Measurements from ENCODE around the gene DAND5.

The DAND5 gene

GRCh38 chr19:12969292-12969988 is at the start of gene DAND5:
TSS of gene DAND5 (plus strand) at chr19:12969576. CDS start at chr19:12969661, 85 bp downstream.
- DNase-seq (ENCODE audit: low read depth) = peak; percentile 21

- DNase-seq (ENCODE audit: low read depth) = no peak
These were observed 48.3 kb upstream of the DAND5 start for GRCh38 chr19:12921047-12921446.

GRCh38 chr19:12922959-12923358 is 46.4 kb upstream of the DAND5 start:
- DNase-seq (ENCODE audit: low read depth) = no peak

- no peak for DNase-seq (ENCODE audit: low read depth)
These were observed 44.6 kb upstream of the DAND5 start for GRCh38 chr19:12924621-12925310.

GRCh38 chr19:12930002-12930645 is 39.3 kb upstream of the DAND5 start:
- DNase-seq (ENCODE audit: low read depth) = no peak

- no peak for DNase-seq (ENCODE audit: low read depth)
These were observed 36.7 kb upstream of the DAND5 start for GRCh38 chr19:12932392-12933286.

GRCh38 chr19:12933287-12934072 is 35.9 kb upstream of the DAND5 start, which contains the start of gene FARSA:
TSS of gene FARSA (minus strand) at chr19:12933711. CDS start at chr19:12933696, 15 bp downstream.
- DNase-seq (ENCODE audit: low read depth) = peak; percentile 90

- DNase-seq (ENCODE audit: low read depth) = no peak
These were observed 34.3 kb upstream of the DAND5 start for GRCh38 chr19:12935071-12935470.

GRCh38 chr19:12936582-12936981 is 32.8 kb upstream of the DAND5 start:
- DNase-seq (ENCODE audit: low read depth) = no peak

- no peak for DNase-seq (ENCODE audit: low read depth)
These were observed 32.1 kb upstream of the DAND5 start for GRCh38 chr19:12937093-12937926.

GRCh38 chr19:12937927-12938778 is 31.2 kb upstream of the DAND5 start, which contains the start of gene CALR:
TSS of gene CALR (plus strand) at chr19:12938609. CDS start at chr19:12938680, 71 bp downstream.
- DNase-seq (ENCODE audit: low read depth) = peak; percentile 99

GRCh38 chr19:12938779-12939601 is 30.4 kb upstream of the DAND5 start:
- peak; percentile 51 for DNase-seq (ENCODE audit: low read depth)

- DNase-seq (ENCODE audit: low read depth) = no peak
These were observed 29.4 kb upstream of the DAND5 start for GRCh38 chr19:12939975-12940423.

GRCh38 chr19:12940897-12941296 is 28.5 kb upstream of the DAND5 start:
- no peak for DNase-seq (ENCODE audit: low read depth)

GRCh38 chr19:12943437-12944044 is 25.8 kb upstream of the DAND5 start:
- no peak for DNase-seq (ENCODE audit: low read depth)

GRCh38 chr19:12944104-12944674 is 25.2 kb upstream of the DAND5 start:
- no peak for DNase-seq (ENCODE audit: low read depth)

GRCh38 chr19:12945479-12946091 is 23.8 kb upstream of the DAND5 start, which contains the start of gene RAD23A:
TSS of gene RAD23A (plus strand) at chr19:12945862. CDS start at chr19:12945949, 87 bp downstream.
- peak; percentile 97 for DNase-seq (ENCODE audit: low read depth)

Data from EH (cell line).